RCC 7860 (cell line): ENCODE measurements around the gene HECTD4.
"Not testable (repeated sequence)": the region's sequence is repeated elsewhere in the genome, so short reads cannot be mapped to it uniquely, and the experiment has no call there.

Experiments
- DNase-seq: peaks from one replicate; pipeline ENCODE4 v3.0.0-alpha.2; 2015; ENCODE audit warnings: low spot score
- FAIRE-seq: peaks from 2 replicates; lab custom pipeline; 2012; peaks lifted over from hg19 to GRCh38; lab: Jason Lieb, UNC

Gene HECTD4

GRCh38 chr12:112126000-112126438, 256.2 kb downstream of the HECTD4 start:
- DNase-seq (no peak), FAIRE-seq (no peak)

- DNase-seq (peak; percentile 91), FAIRE-seq (peak; percentile 69)
Measured at GRCh38 chr12:112125250-112125999, 256.8 kb downstream of the HECTD4 start, which contains the start of gene TRAFD1. TRAFD1 (plus strand) TSS chr12:112125560; CDS start chr12:112130523, 4,963 bp downstream.

- FAIRE-seq (no peak), DNase-seq (no peak)
Measured at GRCh38 chr12:112124918-112125249, 257.3 kb downstream of the HECTD4 start.

- DNase-seq (no peak), FAIRE-seq (no peak)
Measured at GRCh38 chr12:112122823-112123690, 259.2 kb downstream of the HECTD4 start.

- FAIRE-seq (no peak), DNase-seq (peak; percentile 54)
Measured at GRCh38 chr12:112121780-112122565, 260.3 kb downstream of the HECTD4 start.

GRCh38 chr12:112117685-112118084, 264.5 kb downstream of the HECTD4 start:
- DNase-seq (no peak), FAIRE-seq (no peak)

GRCh38 chr12:112116232-112117060, 265.8 kb downstream of the HECTD4 start:
- no peak for FAIRE-seq
- DNase-seq, result no peak

GRCh38 chr12:112115259-112116045, 266.8 kb downstream of the HECTD4 start:
- DNase-seq (no peak), FAIRE-seq (no peak)

GRCh38 chr12:112112409-112113133, 269.7 kb downstream of the HECTD4 start:
- DNase-seq (no peak), FAIRE-seq (no peak)

- DNase-seq (no peak), FAIRE-seq (no peak)
Measured at GRCh38 chr12:112111931-112112330, 270.3 kb downstream of the HECTD4 start.

GRCh38 chr12:112110787-112111662, 271.2 kb downstream of the HECTD4 start:
- DNase-seq, FAIRE-seq: not testable (repeated sequence)
